ENCODE data around the gene MAGEB1. TPM values are rescaled to one million over a fixed set of nuclear protein-coding genes. Genes with fewer than 3 reads are reported as not detected.

Gene MAGEB1
- total RNA-seq, 1 experiment from 2014 or later: 0.22 TPM

GRCh38 chrX:30296408-30297254 is 49.7 kb downstream of the MAGEB1 start:
- ATAC-seq: no peak
- Mint-ChIP-seq H3K9me3 (peaks cover 10% of the 10 kb centered on the region), H3K4me3 (no peak overlapping the region), H3K27me3 (ENCODE audit: low read depth) (peaks cover 2% of the 10 kb centered on the region; the same call in 1 of the 2 replicates), H3K36me3 (peaks cover 6% of the 10 kb centered on the region; the same call in 1 of the 2 replicates), H3K27ac (no peak overlapping the region), H3K4me1 (peaks cover 6% of the 10 kb centered on the region)
- no peak for TF ChIP-seq ZNF281 (CRISPR knock-in tag; IDR thresholded peaks at IDR 0.05)
- TF ChIP-seq JAZF1 (CRISPR knock-in tag; IDR thresholded peaks at IDR 0.05): no peak
- TF ChIP-seq TP53 (CRISPR knock-in tag; IDR thresholded peaks at IDR 0.05): no peak
- no peak for TF ChIP-seq OVOL2 (CRISPR knock-in tag; IDR thresholded peaks at IDR 0.05; ENCODE audit: borderline replicate concordance)
- TF ChIP-seq ZNF121 (CRISPR knock-in tag; IDR thresholded peaks at IDR 0.05): no peak
- no peak for TF ChIP-seq MXD4 (CRISPR knock-in tag; IDR thresholded peaks at IDR 0.05; ENCODE audit: borderline replicate concordance)
- TF ChIP-seq USF2 (CRISPR knock-in tag; IDR thresholded peaks at IDR 0.05): no peak
- TF ChIP-seq MAX (CRISPR knock-in tag; IDR thresholded peaks at IDR 0.05): no peak
- no peak for TF ChIP-seq KAT7 (CRISPR knock-in tag; IDR thresholded peaks at IDR 0.05; ENCODE audit: borderline replicate concordance)
- TF ChIP-seq ZNF512 (CRISPR knock-in tag; IDR thresholded peaks at IDR 0.05; ENCODE audit: borderline replicate concordance): no peak
- no peak for TF ChIP-seq TCF7 (CRISPR knock-in tag; IDR thresholded peaks at IDR 0.05; ENCODE audit: low read depth)
- no peak for TF ChIP-seq E2F1 (CRISPR knock-in tag; IDR thresholded peaks at IDR 0.05)
- TF ChIP-seq GTF2I (CRISPR knock-in tag; conservative IDR thresholded peaks at IDR 0.05): no peak
- no peak for TF ChIP-seq ZNF671 (CRISPR knock-in tag; IDR thresholded peaks at IDR 0.05)
- TF ChIP-seq EMX1 (CRISPR knock-in tag; IDR thresholded peaks at IDR 0.05): no peak
- no peak for TF ChIP-seq USF1 (CRISPR knock-in tag; IDR thresholded peaks at IDR 0.05)
- TF ChIP-seq ZSCAN18 (CRISPR knock-in tag; IDR thresholded peaks at IDR 0.05): no peak
- TF ChIP-seq TEAD4 (CRISPR knock-in tag; IDR thresholded peaks at IDR 0.05): no peak
- DNase-seq (ENCODE audit: low spot score): no peak
- CTCF ChIA-PET: no interaction called here
- POLR2A ChIA-PET: no interaction called here
